H1 (cell line): ENCODE results near the gene RNF20. TPM values are rescaled to one million over a fixed set of nuclear protein-coding genes. Genes with fewer than 3 reads are reported as not detected.

Source experiments
- CEBPB ChIP-seq: IDR thresholded peaks from 2 replicates; pipeline ENCODE4 v1.6.1; 2012; ENCODE audit warnings: low read depth, low read length
- CHD2 ChIP-seq: IDR thresholded peaks from 2 replicates; pipeline ENCODE4 v1.6.1; 2012; ENCODE audit warnings: low read length, improper control_type of control experiment
- EGR1 ChIP-seq: IDR thresholded peaks from 2 replicates; pipeline ENCODE4 v1.6.1; 2011; ENCODE audit warnings: low read depth, low read length, borderline replicate concordance
- KDM1A ChIP-seq: fragments of 200-600, 300-600 bp; sonication (generic); IDR thresholded peaks from 2 replicates; pipeline ENCODE4 v1.7.1; 2016; ENCODE audit warnings: mild to moderate bottlenecking, low read length, borderline replicate concordance
- POLR2A ChIP-seq, 2 experiments: IDR thresholded peaks; 1 replicate in 1 of 2; 2 replicates in 1 of 2; pipeline ENCODE4 v1.6.1; 2011; ENCODE audit warnings: low read depth in 2 of 2, low read length in 2 of 2, mild to moderate bottlenecking in 2 of 2; ENCODE audit errors: control extremely low read depth in 1 of 2
- polyA plus RNA-seq, 7 experiments: library from polyadenylated mRNA; depleted of rRNA in 3 of 7; stranded (reverse) in 5 of 7; unstranded in 2 of 7; fragments of >200 nt in 5 of 7; fragments of 200-250 nt in 2 of 7; gene quantifications; 1 replicate in 5 of 7; 2 replicates in 1 of 7; 4 replicates in 1 of 7; pipeline versions ENCODE4 v1.2.1 to v1.2.3, GENCODE V29; 2011 to 2013; ENCODE audit warnings: missing spikeins in 2 of 7, mixed read lengths in 2 of 7
- total RNA-seq: library from RNA; stranded (reverse); fragmentation: NEBNext Ultra II Directional; extraction: Animal tissue kit (Norgen Biotek cat#: 25700); gene quantifications from 2 replicates; pipeline ENCODE4 v1.2.1, GENCODE V29; 2021
- TF ChIP-seq, protein P1 (sequence below): IDR thresholded peaks from 2 replicates; pipeline ENCODE4 v1.6.1; 2012; ENCODE audit warnings: low read length, inconsistent platforms
- TF ChIP-seq, protein P2 (sequence below): fragments of 300-600 bp; sonication (generic); IDR thresholded peaks from 2 replicates; pipeline ENCODE4 v1.7.1; 2012; ENCODE audit warnings: low read length, moderate library complexity, mild to moderate bottlenecking, inconsistent platforms; ENCODE audit not compliant: insufficient replicate concordance

RNF20 gene
- total and polyA plus RNA-seq, 2 of the 8 experiments (the other 6 are each of a cell fraction or from before 2014, with no cell fraction given) = 9.4 to 65.2 TPM

DNA sequence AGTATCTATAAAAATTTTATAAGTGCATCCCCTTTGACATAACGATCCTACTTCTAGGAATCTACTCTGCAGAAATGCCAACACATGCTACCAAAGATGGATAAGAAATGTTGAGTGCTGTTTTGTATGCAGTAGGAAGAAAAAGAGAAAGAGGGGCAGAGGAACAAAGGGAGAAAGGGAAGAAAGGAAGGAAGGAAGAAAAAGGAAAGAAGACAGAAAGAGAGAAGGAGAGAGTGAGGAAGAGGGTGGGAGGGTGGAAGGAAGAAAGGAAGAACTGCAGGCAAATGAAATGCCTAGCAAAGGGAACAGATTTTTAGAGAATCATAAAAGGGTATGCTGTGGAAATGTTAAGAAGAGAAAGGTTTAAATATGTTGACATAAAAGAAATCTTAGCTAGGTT lies 49.6 kb upstream of the RNF20 start (continued):
- TF ChIP-seq, protein P1, sequence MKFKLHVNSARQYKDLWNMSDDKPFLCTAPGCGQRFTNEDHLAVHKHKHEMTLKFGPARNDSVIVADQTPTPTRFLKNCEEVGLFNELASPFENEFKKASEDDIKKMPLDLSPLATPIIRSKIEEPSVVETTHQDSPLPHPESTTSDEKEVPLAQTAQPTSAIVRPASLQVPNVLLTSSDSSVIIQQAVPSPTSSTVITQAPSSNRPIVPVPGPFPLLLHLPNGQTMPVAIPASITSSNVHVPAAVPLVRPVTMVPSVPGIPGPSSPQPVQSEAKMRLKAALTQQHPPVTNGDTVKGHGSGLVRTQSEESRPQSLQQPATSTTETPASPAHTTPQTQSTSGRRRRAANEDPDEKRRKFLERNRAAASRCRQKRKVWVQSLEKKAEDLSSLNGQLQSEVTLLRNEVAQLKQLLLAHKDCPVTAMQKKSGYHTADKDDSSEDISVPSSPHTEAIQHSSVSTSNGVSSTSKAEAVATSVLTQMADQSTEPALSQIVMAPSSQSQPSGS = no peak
- TF ChIP-seq KDM1A = no peak
- no peak for TF ChIP-seq CEBPB
- TF ChIP-seq, protein P2, sequence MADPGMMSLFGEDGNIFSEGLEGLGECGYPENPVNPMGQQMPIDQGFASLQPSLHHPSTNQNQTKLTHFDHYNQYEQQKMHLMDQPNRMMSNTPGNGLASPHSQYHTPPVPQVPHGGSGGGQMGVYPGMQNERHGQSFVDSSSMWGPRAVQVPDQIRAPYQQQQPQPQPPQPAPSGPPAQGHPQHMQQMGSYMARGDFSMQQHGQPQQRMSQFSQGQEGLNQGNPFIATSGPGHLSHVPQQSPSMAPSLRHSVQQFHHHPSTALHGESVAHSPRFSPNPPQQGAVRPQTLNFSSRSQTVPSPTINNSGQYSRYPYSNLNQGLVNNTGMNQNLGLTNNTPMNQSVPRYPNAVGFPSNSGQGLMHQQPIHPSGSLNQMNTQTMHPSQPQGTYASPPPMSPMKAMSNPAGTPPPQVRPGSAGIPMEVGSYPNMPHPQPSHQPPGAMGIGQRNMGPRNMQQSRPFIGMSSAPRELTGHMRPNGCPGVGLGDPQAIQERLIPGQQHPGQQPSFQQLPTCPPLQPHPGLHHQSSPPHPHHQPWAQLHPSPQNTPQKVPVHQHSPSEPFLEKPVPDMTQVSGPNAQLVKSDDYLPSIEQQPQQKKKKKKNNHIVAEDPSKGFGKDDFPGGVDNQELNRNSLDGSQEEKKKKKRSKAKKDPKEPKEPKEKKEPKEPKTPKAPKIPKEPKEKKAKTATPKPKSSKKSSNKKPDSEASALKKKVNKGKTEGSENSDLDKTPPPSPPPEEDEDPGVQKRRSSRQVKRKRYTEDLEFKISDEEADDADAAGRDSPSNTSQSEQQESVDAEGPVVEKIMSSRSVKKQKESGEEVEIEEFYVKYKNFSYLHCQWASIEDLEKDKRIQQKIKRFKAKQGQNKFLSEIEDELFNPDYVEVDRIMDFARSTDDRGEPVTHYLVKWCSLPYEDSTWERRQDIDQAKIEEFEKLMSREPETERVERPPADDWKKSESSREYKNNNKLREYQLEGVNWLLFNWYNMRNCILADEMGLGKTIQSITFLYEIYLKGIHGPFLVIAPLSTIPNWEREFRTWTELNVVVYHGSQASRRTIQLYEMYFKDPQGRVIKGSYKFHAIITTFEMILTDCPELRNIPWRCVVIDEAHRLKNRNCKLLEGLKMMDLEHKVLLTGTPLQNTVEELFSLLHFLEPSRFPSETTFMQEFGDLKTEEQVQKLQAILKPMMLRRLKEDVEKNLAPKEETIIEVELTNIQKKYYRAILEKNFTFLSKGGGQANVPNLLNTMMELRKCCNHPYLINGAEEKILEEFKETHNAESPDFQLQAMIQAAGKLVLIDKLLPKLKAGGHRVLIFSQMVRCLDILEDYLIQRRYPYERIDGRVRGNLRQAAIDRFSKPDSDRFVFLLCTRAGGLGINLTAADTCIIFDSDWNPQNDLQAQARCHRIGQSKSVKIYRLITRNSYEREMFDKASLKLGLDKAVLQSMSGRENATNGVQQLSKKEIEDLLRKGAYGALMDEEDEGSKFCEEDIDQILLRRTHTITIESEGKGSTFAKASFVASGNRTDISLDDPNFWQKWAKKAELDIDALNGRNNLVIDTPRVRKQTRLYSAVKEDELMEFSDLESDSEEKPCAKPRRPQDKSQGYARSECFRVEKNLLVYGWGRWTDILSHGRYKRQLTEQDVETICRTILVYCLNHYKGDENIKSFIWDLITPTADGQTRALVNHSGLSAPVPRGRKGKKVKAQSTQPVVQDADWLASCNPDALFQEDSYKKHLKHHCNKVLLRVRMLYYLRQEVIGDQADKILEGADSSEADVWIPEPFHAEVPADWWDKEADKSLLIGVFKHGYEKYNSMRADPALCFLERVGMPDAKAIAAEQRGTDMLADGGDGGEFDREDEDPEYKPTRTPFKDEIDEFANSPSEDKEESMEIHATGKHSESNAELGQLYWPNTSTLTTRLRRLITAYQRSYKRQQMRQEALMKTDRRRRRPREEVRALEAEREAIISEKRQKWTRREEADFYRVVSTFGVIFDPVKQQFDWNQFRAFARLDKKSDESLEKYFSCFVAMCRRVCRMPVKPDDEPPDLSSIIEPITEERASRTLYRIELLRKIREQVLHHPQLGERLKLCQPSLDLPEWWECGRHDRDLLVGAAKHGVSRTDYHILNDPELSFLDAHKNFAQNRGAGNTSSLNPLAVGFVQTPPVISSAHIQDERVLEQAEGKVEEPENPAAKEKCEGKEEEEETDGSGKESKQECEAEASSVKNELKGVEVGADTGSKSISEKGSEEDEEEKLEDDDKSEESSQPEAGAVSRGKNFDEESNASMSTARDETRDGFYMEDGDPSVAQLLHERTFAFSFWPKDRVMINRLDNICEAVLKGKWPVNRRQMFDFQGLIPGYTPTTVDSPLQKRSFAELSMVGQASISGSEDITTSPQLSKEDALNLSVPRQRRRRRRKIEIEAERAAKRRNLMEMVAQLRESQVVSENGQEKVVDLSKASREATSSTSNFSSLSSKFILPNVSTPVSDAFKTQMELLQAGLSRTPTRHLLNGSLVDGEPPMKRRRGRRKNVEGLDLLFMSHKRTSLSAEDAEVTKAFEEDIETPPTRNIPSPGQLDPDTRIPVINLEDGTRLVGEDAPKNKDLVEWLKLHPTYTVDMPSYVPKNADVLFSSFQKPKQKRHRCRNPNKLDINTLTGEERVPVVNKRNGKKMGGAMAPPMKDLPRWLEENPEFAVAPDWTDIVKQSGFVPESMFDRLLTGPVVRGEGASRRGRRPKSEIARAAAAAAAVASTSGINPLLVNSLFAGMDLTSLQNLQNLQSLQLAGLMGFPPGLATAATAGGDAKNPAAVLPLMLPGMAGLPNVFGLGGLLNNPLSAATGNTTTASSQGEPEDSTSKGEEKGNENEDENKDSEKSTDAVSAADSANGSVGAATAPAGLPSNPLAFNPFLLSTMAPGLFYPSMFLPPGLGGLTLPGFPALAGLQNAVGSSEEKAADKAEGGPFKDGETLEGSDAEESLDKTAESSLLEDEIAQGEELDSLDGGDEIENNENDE = no peak
- TF ChIP-seq CHD2 = no peak
- no peak for TF ChIP-seq POLR2A (IDR thresholded peaks at IDR 0.05; ENCODE audit: control extremely low read depth in 1 of 2, low read depth in 2 of 2, low read length in 2 of 2)
- no peak for TF ChIP-seq EGR1
